Endothelial cell (in vitro differentiated cells): ENCODE data around the gene COL26A1. TPM values are rescaled to one million over a fixed set of nuclear protein-coding genes. Genes with fewer than 3 reads are reported as not detected.

Experiments used
- DNase-seq: peaks from one replicate; pipeline ENCODE4 v3.0.0; 2021; ENCODE audit warnings: low spot score
- H3K27ac Mint-ChIP-seq: one replicate; pipeline ENCODE4 v1.8.0; 2021; ENCODE audit warnings: mixed read lengths, inconsistent platforms; ENCODE audit not compliant: unreplicated experiment
- H3K27me3 Mint-ChIP-seq: one replicate; pipeline ENCODE4 v1.8.0; 2021; ENCODE audit warnings: mild to moderate bottlenecking, moderate library complexity, mixed read lengths, inconsistent platforms; ENCODE audit not compliant: unreplicated experiment
- H3K36me3 Mint-ChIP-seq: one replicate; pipeline ENCODE4 v1.8.0; 2021; ENCODE audit warnings: mild to moderate bottlenecking, low read depth, mixed read lengths, inconsistent platforms; ENCODE audit not compliant: unreplicated experiment
- H3K4me1 Mint-ChIP-seq: one replicate; pipeline ENCODE4 v1.8.0; 2021; ENCODE audit warnings: mild to moderate bottlenecking, mixed read lengths, inconsistent platforms; ENCODE audit not compliant: unreplicated experiment
- H3K4me3 Mint-ChIP-seq: one replicate; pipeline ENCODE4 v1.8.0; 2021; ENCODE audit warnings: mild to moderate bottlenecking, mixed read lengths, inconsistent platforms; ENCODE audit not compliant: unreplicated experiment
- H3K9me3 Mint-ChIP-seq: one replicate; pipeline ENCODE4 v1.8.0; 2021; ENCODE audit warnings: mixed read lengths, inconsistent platforms; ENCODE audit not compliant: unreplicated experiment
- CTCF ChIP-seq: fragments of 200-600 bp; sonication (generic); IDR thresholded peaks from one replicate; pipeline ENCODE4 v1.5.0; 2021; ENCODE audit warnings: antibody characterized with exemption; ENCODE audit not compliant: unreplicated experiment
- total RNA-seq: library from RNA; stranded (reverse); fragmentation: NEBNext Ultra II Directional; extraction: Animal tissue kit (Norgen Biotek cat#: 25700); gene quantifications from one replicate; pipeline ENCODE4 v1.2.1, GENCODE V29; 2021; ENCODE audit not compliant: unreplicated experiment

The COL26A1 gene
- total RNA-seq, 1 donor from 2014 or later, result 6.1 TPM

DNA sequence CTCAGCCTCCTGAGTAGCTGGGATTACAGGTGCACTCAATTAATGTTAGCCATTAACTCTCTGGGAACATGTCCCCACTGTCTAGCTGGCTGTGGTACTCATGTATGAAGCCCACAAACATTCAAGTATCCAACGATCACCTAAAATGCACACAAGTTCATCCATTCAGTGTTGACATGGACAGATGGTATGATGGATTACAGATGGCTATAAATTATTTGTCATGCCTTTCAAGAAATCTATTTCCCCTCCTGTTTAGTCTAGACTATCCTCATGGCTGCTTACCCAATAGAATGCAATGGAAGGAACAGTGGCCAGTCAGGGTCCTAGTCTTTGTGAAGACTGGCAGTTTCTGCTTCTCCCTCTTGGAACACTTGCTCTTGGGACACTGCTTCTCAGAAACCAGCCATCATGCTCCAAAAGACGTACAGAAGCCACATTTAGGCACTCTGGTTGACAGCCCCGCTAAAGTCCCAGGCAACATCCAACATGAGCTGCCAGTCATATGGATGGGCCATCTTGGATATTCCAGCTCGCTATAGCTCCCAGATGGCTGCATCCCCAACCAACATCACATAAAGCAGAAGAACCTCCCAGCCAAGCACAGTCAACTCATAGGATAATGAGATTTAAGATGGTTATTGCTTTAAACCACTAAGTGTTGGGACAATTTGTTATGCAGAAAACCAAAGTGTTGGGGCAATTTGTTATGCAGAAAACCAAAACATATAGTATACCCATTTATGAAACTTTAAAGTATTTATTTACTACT, 233.3 kb downstream of the COL26A1 start:
- H3K27ac Mint-ChIP-seq, result no peak overlapping the region
- no peak overlapping the region for H3K4me3 Mint-ChIP-seq
- peaks cover 4% of the 10 kb centered on the region for H3K27me3 Mint-ChIP-seq
- no peaks in the 10 kb centered on the region for H3K4me1 Mint-ChIP-seq
- H3K36me3 Mint-ChIP-seq, result no peaks in the 10 kb centered on the region
- H3K9me3 Mint-ChIP-seq, result no peaks in the 10 kb centered on the region
- no peak for TF ChIP-seq CTCF
- DNase-seq, result no peak

- TF ChIP-seq CTCF, result no peak
- no peak overlapping the region for H3K4me3 Mint-ChIP-seq
Observed at GRCh38 chr7:101596898-101597297, 234.2 kb downstream of the COL26A1 start.

DNA sequence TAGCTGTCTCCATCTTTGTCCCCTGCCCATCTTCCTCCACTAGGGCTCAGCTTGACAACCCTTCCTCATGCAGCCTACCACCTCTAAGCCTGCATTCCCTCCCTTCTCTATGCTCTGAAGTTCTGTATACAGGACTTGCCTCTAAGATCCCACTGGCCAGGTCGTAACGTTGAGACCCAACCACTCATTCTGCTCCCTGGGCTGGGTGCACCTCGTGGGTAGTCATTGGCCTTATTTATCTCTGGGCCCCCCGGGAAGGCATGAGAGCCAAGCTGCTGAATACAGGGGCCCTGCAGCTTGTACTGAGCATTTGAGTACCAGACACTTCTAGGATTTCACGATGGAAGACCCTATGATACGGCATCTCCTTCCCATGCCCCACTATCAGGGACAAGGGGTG, 235.3 kb downstream of the COL26A1 start:
- DNase-seq, result no peak
- no peak overlapping the region for H3K4me3 Mint-ChIP-seq
- no peak for TF ChIP-seq CTCF
- no peaks in the 10 kb centered on the region for H3K4me1 Mint-ChIP-seq
- no peaks in the 10 kb centered on the region for H3K9me3 Mint-ChIP-seq
- H3K27me3 Mint-ChIP-seq, result no peaks in the 10 kb centered on the region
- H3K36me3 Mint-ChIP-seq, result no peaks in the 10 kb centered on the region
- H3K27ac Mint-ChIP-seq, result no peak overlapping the region

More at GRCh38 chr7:101596898-101597297, 234.2 kb downstream of the COL26A1 start:
- Mint-ChIP-seq H3K27ac (no peak overlapping the region), H3K36me3 (no peaks in the 10 kb centered on the region), H3K4me1 (no peaks in the 10 kb centered on the region), H3K27me3 (peaks cover 4% of the 10 kb centered on the region), H3K9me3 (no peaks in the 10 kb centered on the region)
- DNase-seq, result no peak

DNA sequence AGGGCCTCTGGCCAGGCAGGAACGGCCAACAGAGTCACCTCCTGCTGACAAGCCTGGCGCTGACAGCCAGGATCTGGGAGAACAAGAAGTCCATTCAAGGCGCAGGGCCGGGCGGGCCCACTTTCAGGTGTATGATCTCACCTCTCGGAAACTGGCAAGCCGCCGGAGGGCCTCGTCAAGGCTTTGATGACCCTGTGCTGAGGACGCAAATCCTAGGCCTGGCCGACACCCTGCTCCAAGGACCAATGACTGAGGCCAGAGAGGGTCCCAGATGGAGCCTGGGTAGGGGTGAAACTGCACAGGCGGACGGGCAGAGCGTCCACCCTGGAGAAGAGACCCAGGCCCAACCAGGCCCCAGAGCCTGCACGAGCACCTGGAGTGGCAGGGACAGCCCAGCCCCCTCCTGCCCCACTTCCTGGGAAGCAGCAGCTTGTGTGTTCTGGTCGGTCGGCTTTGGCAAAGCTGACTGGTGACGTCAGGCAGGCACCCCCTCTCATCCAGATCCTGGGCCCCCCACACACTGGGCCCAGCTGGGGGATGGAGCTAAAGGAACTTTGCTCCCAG, 235.8 kb downstream of the COL26A1 start:
- H3K4me1 Mint-ChIP-seq, result no peaks in the 10 kb centered on the region
- no peaks in the 10 kb centered on the region for H3K9me3 Mint-ChIP-seq
- no peaks in the 10 kb centered on the region for H3K27me3 Mint-ChIP-seq
- no peak for TF ChIP-seq CTCF
- H3K27ac Mint-ChIP-seq, result no peak overlapping the region
- no peak for DNase-seq
- H3K36me3 Mint-ChIP-seq, result no peaks in the 10 kb centered on the region
- no peak overlapping the region for H3K4me3 Mint-ChIP-seq
